ENCODE data around the gene SFMBT1.

DNA sequence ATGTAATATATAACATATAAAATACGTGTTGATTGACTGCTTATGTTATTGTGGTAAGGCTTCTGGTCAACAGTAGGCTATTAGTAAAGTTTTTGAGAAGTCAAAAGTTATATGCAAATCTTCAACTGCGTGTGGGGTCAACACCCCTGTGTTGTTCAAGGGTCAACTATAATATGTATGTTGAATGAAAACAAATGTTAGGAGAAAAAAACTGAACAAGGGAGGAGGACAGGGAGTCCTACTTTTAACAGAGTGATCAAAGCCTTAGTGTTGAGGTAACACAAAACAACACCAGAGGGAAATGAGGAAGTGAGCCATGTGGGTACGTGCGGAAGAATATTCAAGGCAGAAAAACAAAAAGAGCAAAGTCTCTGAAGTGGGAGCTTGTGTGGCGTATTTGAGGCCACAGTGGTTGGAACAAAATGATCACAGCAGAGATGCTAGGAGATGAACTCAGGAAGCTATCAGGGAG, 62.5 kb downstream of the SFMBT1 start:
- TF ChIP-seq, protein P1, sequence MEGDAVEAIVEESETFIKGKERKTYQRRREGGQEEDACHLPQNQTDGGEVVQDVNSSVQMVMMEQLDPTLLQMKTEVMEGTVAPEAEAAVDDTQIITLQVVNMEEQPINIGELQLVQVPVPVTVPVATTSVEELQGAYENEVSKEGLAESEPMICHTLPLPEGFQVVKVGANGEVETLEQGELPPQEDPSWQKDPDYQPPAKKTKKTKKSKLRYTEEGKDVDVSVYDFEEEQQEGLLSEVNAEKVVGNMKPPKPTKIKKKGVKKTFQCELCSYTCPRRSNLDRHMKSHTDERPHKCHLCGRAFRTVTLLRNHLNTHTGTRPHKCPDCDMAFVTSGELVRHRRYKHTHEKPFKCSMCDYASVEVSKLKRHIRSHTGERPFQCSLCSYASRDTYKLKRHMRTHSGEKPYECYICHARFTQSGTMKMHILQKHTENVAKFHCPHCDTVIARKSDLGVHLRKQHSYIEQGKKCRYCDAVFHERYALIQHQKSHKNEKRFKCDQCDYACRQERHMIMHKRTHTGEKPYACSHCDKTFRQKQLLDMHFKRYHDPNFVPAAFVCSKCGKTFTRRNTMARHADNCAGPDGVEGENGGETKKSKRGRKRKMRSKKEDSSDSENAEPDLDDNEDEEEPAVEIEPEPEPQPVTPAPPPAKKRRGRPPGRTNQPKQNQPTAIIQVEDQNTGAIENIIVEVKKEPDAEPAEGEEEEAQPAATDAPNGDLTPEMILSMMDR (conservative IDR thresholded peaks at IDR 0.05 in 1 of 2, IDR thresholded peaks at IDR 0.05 in 1 of 2; ENCODE audit: extremely low read depth in 1 of 2, insufficient read depth in 1 of 2, low read depth in 1 of 2, low read length in 2 of 2): no peak
- no peak for TF ChIP-seq EZH2 (IDR thresholded peaks at IDR 0.05; ENCODE audit: borderline replicate concordance, low read length)

Measured in mammary epithelial cell (primary cell).